D721Med (cell line): Measurements from ENCODE around the gene TRIM31.

Experiments
- DNase-seq: peaks from one replicate; pipeline ENCODE4 v3.0.0; 2011; ENCODE audit warnings: low spot score; ENCODE audit not compliant: insufficient read length
- FAIRE-seq: peaks from 2 replicates; lab custom pipeline; 2011; peaks lifted over from hg19 to GRCh38; lab: Jason Lieb, UNC
- CTCF ChIP-seq: IDR thresholded peaks from 2 replicates; pipeline ENCODE4 v1.5.1; 2012; ENCODE audit warnings: mild to moderate bottlenecking, control low read depth; ENCODE audit not compliant: insufficient read depth; ENCODE audit errors: missing control alignments

TRIM31 gene

GRCh38 chr6:30066082-30066481, 46.8 kb downstream of the TRIM31 start:
- TF ChIP-seq CTCF, result no peak
- FAIRE-seq (no peak), DNase-seq (no peak)

GRCh38 chr6:30063315-30063714, 49.6 kb downstream of the TRIM31 start:
- DNase-seq (no peak), FAIRE-seq (no peak)
- TF ChIP-seq CTCF, result no peak

- FAIRE-seq, result no peak
- TF ChIP-seq CTCF, result no peak
Measured at GRCh38 chr6:30062471-30063178, 50.3 kb downstream of the TRIM31 start.

GRCh38 chr6:30061858-30062458, 50.9 kb downstream of the TRIM31 start:
- DNase-seq (no peak), FAIRE-seq (no peak)
- no peak for TF ChIP-seq CTCF

More at GRCh38 chr6:30062471-30063178, 50.3 kb downstream of the TRIM31 start:
- DNase-seq, result no peak

- peak; percentile 6 for FAIRE-seq
- no peak for TF ChIP-seq CTCF
- DNase-seq, result peak; percentile 75
Measured at GRCh38 chr6:30061092-30061857, 51.6 kb downstream of the TRIM31 start, which contains the start of gene POLR1H. POLR1H (plus strand) TSS chr6:30061265; CDS start chr6:30061525, 260 bp downstream.

GRCh38 chr6:30060606-30061091, 52.2 kb downstream of the TRIM31 start:
- no peak for TF ChIP-seq CTCF
- FAIRE-seq, result no peak
- no peak for DNase-seq

GRCh38 chr6:30055513-30055912, 57.4 kb downstream of the TRIM31 start:
- FAIRE-seq (no peak), DNase-seq (no peak)
- TF ChIP-seq CTCF, result no peak
